ENCODE data around the gene WDR76. TPM values are rescaled to one million over a fixed set of nuclear protein-coding genes. Genes with fewer than 3 reads are reported as not detected.

The WDR76 gene
- polyA plus RNA-seq, 1 of the 3 experiments (the other 2 are of a cell fraction): 1.8 TPM

DNA sequence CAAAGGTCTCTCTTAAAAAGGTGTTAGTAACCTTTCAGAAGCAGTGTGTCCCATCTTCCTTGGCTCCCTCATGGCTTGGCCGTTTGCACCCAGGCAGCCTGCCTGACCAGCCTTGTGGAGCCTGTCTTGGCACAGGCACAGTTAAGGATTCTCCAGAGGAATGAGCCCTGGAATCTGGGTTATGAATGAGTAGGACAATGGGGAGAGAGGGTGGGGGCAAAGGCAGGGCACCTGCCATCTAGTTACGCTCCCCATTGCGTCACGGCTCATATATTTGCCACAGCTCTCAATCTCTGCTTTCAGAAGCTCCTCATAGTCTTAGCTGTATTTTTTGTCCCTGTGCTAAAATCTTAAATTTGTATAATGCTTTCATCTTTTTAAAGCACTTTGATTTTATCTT lies 50.6 kb downstream of the WDR76 start:
- peaks cover 28 to 55% of the 10 kb centered on the region in 2 experiments for H3K36me3 ChIP-seq (replicated peaks in 1 of 2; ENCODE audit: control insufficient read depth in 1 of 2, insufficient read depth in 2 of 2, low read length in 1 of 2)
- H3K9me3 ChIP-seq: no peaks in the 10 kb centered on the region
- H3K9me2 ChIP-seq: no peaks in the 10 kb centered on the region
- no peaks in the 10 kb centered on the region for H3K79me2 ChIP-seq (ENCODE audit: insufficient read depth)
- DNase-seq: no peak
- H3K4me2 ChIP-seq: no peak overlapping the region
- no peaks in the 10 kb centered on the region for H4K20me1 ChIP-seq (ENCODE audit: insufficient read depth)
- H3F3A ChIP-seq (replicated peaks; ENCODE audit: insufficient read depth): peaks cover 7% of the 10 kb centered on the region
- no peaks in the 10 kb centered on the region for H3K27me3 ChIP-seq (ENCODE audit: insufficient read depth)
- H2AFZ ChIP-seq (ENCODE audit: low read depth): no peak overlapping the region
- H3K9ac ChIP-seq: no peak overlapping the region
- ChIA-PET CTCF (interaction anchor here (1.2 to 1.9 kb wide), 3 partner anchors 9 to 189 kb away, joined by 3 to 6 read pairs (median 5); no protein-coding TSS in a partner anchor), POLR2A (no interaction called here)
- TF ChIP-seq TAF1 (IDR thresholded peaks at IDR 0.05; ENCODE audit: borderline replicate concordance, low read depth, low read length) (no peak), JUND (IDR thresholded peaks at IDR 0.05) (no peak), NRF1 (IDR thresholded peaks at IDR 0.05; ENCODE audit: low read depth, low read length) (no peak), FOSL2 (IDR thresholded peaks at IDR 0.05; ENCODE audit: borderline replicate concordance, low read depth) (no peak), EZH2phosphoT487 (IDR thresholded peaks at IDR 0.05; ENCODE audit: borderline replicate concordance, low read depth) (no peak)
- TF ChIP-seq, protein P1, sequence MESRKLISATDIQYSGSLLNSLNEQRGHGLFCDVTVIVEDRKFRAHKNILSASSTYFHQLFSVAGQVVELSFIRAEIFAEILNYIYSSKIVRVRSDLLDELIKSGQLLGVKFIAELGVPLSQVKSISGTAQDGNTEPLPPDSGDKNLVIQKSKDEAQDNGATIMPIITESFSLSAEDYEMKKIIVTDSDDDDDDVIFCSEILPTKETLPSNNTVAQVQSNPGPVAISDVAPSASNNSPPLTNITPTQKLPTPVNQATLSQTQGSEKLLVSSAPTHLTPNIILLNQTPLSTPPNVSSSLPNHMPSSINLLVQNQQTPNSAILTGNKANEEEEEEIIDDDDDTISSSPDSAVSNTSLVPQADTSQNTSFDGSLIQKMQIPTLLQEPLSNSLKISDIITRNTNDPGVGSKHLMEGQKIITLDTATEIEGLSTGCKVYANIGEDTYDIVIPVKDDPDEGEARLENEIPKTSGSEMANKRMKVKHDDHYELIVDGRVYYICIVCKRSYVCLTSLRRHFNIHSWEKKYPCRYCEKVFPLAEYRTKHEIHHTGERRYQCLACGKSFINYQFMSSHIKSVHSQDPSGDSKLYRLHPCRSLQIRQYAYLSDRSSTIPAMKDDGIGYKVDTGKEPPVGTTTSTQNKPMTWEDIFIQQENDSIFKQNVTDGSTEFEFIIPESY (IDR thresholded peaks at IDR 0.05; ENCODE audit: borderline replicate concordance, low read depth): no peak
- no peak overlapping the region for H3K4me3 ChIP-seq (ENCODE audit: low read depth in 2 of 2, low read length in 1 of 2)
- H3K27ac ChIP-seq (ENCODE audit: low read depth in 2 of 2, low read length in 1 of 2): no peak overlapping the region
- H3K4me1 ChIP-seq (ENCODE audit: control insufficient read depth in 1 of 2, insufficient read depth in 2 of 2, low read depth in 1 of 2, low read length in 1 of 2): peaks cover 0 to 3% of the 10 kb centered on the region in 2 experiments; a peak in 1 of 4 replicates
- WGBS (ENCODE audit: low lambda C conversion rate): 90% methylated on average over 4 of the region's 4 CpGs

DNA sequence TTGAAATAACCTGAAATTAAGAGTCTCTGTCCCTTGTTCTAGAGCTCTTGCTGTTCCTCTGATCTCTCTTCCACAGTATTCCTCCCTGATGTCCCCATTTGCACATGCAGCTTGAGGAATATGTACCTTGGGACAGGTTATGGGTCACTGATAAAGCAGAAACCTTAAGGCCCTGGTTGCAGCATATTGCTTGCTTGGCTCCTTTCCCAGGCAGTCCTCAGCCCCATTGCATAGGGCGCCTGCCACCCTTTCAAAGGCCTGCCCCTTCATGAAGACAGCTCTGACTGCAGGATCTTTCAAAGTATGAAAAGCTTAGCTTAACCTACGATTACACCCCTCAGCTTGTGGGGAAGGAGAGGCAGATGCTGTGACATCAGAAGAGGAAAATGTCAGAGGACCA lies 51.6 kb downstream of the WDR76 start:
- Histone ChIP-seq H3K9ac (no peak overlapping the region), H4K20me1 (ENCODE audit: insufficient read depth) (no peaks in the 10 kb centered on the region), H3K79me2 (ENCODE audit: insufficient read depth) (no peaks in the 10 kb centered on the region), H3K36me3 (replicated peaks in 1 of 2; ENCODE audit: control insufficient read depth in 1 of 2, insufficient read depth in 2 of 2, low read length in 1 of 2) (peaks cover 28 to 46% of the 10 kb centered on the region in 2 experiments), H3K9me3 (no peaks in the 10 kb centered on the region), H3K4me1 (ENCODE audit: control insufficient read depth in 1 of 2, insufficient read depth in 2 of 2, low read depth in 1 of 2, low read length in 1 of 2) (peaks cover 0 to 3% of the 10 kb centered on the region in 2 experiments; a peak in 1 of 4 replicates), H3K27me3 (ENCODE audit: insufficient read depth) (no peaks in the 10 kb centered on the region), H3K27ac (ENCODE audit: low read depth in 2 of 2, low read length in 1 of 2) (no peak overlapping the region), H3K4me2 (no peak overlapping the region), H3K9me2 (no peaks in the 10 kb centered on the region), H3K4me3 (ENCODE audit: low read depth in 2 of 2, low read length in 1 of 2) (no peak overlapping the region), H2AFZ (ENCODE audit: low read depth) (no peak overlapping the region), H3F3A (replicated peaks; ENCODE audit: insufficient read depth) (peaks cover 2% of the 10 kb centered on the region)
- POLR2A ChIA-PET: no interaction called here
- 100% methylated on average over 2 of the region's 2 CpGs for WGBS (ENCODE audit: low lambda C conversion rate)
- TF ChIP-seq, protein P2, sequence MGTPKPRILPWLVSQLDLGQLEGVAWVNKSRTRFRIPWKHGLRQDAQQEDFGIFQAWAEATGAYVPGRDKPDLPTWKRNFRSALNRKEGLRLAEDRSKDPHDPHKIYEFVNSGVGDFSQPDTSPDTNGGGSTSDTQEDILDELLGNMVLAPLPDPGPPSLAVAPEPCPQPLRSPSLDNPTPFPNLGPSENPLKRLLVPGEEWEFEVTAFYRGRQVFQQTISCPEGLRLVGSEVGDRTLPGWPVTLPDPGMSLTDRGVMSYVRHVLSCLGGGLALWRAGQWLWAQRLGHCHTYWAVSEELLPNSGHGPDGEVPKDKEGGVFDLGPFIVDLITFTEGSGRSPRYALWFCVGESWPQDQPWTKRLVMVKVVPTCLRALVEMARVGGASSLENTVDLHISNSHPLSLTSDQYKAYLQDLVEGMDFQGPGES (IDR thresholded peaks at IDR 0.05; ENCODE audit: low read depth, low read length): no peak
- TF ChIP-seq GATA2 (CRISPR knock-in tag; IDR thresholded peaks at IDR 0.05) (no peak), TAF1 (IDR thresholded peaks at IDR 0.05; ENCODE audit: borderline replicate concordance, low read depth, low read length) (no peak), FOSL2 (IDR thresholded peaks at IDR 0.05; ENCODE audit: borderline replicate concordance, low read depth) (no peak), RFX5 (IDR thresholded peaks at IDR 0.05; ENCODE audit: low read length) (no peak), POLR2AphosphoS5 (IDR thresholded peaks at IDR 0.05; ENCODE audit: low read depth, low read length) (no peak), JUND (IDR thresholded peaks at IDR 0.05) (no peak), RXRA (IDR thresholded peaks at IDR 0.05; ENCODE audit: borderline replicate concordance, low read depth) (no peak), YY1 (IDR thresholded peaks at IDR 0.05; ENCODE audit: low read depth) (no peak), ELF1 (IDR thresholded peaks at IDR 0.05) (no peak), GABPA (IDR thresholded peaks at IDR 0.05; ENCODE audit: low read depth) (no peak), RAD21 (IDR thresholded peaks at IDR 0.05; ENCODE audit: low read length) (no peak), MEF2A (IDR thresholded peaks at IDR 0.05; ENCODE audit: borderline replicate concordance, low read depth) (no peak), NRF1 (IDR thresholded peaks at IDR 0.05; ENCODE audit: low read depth, low read length) (no peak), NFIC (IDR thresholded peaks at IDR 0.05; ENCODE audit: borderline replicate concordance) (no peak), SIN3A (IDR thresholded peaks at IDR 0.05; ENCODE audit: borderline replicate concordance, low read depth, low read length) (no peak), FOXM1 (IDR thresholded peaks at IDR 0.05; ENCODE audit: low read depth) (no peak)
- TF ChIP-seq, protein P3, sequence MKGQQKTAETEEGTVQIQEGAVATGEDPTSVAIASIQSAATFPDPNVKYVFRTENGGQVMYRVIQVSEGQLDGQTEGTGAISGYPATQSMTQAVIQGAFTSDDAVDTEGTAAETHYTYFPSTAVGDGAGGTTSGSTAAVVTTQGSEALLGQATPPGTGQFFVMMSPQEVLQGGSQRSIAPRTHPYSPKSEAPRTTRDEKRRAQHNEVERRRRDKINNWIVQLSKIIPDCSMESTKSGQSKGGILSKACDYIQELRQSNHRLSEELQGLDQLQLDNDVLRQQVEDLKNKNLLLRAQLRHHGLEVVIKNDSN (IDR thresholded peaks at IDR 0.05; ENCODE audit: borderline replicate concordance, low read depth): no peak
- TF ChIP-seq, protein P4, sequence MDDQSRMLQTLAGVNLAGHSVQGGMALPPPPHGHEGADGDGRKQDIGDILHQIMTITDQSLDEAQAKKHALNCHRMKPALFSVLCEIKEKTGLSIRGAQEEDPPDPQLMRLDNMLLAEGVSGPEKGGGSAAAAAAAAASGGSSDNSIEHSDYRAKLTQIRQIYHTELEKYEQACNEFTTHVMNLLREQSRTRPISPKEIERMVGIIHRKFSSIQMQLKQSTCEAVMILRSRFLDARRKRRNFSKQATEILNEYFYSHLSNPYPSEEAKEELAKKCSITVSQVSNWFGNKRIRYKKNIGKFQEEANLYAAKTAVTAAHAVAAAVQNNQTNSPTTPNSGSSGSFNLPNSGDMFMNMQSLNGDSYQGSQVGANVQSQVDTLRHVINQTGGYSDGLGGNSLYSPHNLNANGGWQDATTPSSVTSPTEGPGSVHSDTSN (IDR thresholded peaks at IDR 0.05): no peak
- CTCF ChIA-PET: interaction anchor here (1.2 to 2.3 kb wide), 2 partner anchors 10 to 17 kb away, joined by 3 to 9 read pairs; no protein-coding TSS in a partner anchor
- DNase-seq: no peak

Measured in SK-N-SH (cell line).